ENCODE measurements around the gene SNAPC3. TPM values are rescaled to one million over a fixed set of nuclear protein-coding genes. Genes with fewer than 3 reads are reported as not detected.

Gene SNAPC3
- total and polyA plus RNA-seq, 2 of the 4 experiments (the other 2 are of a cell fraction) = 22.0 to 31.0 TPM

DNA sequence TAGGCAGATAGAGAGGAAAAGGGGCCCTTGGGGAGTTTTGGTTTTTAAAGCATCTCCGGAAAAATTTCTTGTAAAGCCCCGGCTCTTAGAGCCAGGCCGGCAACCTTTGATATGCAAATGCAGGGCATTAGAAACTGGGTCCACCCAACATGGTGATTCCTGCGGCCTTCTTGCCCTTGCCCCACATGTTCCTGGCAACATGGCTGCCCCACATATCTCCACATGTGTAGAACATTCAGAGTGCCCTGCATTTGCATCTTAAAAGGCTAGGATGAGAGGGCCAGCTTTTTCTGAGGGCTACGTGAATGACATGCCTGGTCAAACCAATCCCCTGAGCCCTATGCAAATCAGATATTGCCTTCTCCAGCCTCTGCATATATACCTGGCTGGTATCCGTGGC lies 5.0 kb upstream of the SNAPC3 start:
- dilution Hi-C loops (cut with HindIII; ENCODE audit: low sequenced_read_pairs, unreplicated experiment) (no loop called here), intact Hi-C loops (cut with micrococcal nuclease) (loop anchor here (1.0 kb wide), 2 partner anchors 139 to 206 kb away; no protein-coding TSS in a partner anchor), in situ Hi-C loops (cut with MboI; ENCODE audit: low sequenced_read_pairs) (loop anchor here (10.0 kb wide), 2 partner anchors 113 to 203 kb away; partner anchors contain the start of gene TTC39B)
- no peak overlapping the region for H3K18ac ChIP-seq (ENCODE audit: low read depth, low read length)
- no peak overlapping the region for H2AFZ ChIP-seq (replicated peaks; ENCODE audit: low read length, poor library complexity)
- ATAC-seq (ENCODE audit: low read depth) = no peak
- no peak overlapping the region for H2AK5ac ChIP-seq (ENCODE audit: low read depth, low read length)
- TF ChIP-seq RCOR1 (IDR thresholded peaks at IDR 0.05; ENCODE audit: insufficient replicate concordance, low read length) (no peak), BHLHE40 (IDR thresholded peaks at IDR 0.05; ENCODE audit: low read depth, low read length) (no peak), MAFK (IDR thresholded peaks at IDR 0.05; ENCODE audit: low read depth, low read length) (no peak)
- TF ChIP-seq, protein P1, sequence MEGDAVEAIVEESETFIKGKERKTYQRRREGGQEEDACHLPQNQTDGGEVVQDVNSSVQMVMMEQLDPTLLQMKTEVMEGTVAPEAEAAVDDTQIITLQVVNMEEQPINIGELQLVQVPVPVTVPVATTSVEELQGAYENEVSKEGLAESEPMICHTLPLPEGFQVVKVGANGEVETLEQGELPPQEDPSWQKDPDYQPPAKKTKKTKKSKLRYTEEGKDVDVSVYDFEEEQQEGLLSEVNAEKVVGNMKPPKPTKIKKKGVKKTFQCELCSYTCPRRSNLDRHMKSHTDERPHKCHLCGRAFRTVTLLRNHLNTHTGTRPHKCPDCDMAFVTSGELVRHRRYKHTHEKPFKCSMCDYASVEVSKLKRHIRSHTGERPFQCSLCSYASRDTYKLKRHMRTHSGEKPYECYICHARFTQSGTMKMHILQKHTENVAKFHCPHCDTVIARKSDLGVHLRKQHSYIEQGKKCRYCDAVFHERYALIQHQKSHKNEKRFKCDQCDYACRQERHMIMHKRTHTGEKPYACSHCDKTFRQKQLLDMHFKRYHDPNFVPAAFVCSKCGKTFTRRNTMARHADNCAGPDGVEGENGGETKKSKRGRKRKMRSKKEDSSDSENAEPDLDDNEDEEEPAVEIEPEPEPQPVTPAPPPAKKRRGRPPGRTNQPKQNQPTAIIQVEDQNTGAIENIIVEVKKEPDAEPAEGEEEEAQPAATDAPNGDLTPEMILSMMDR (conservative IDR thresholded peaks at IDR 0.05; ENCODE audit: low read depth, low read length) = no peak
- H3K4me3 ChIP-seq (ENCODE audit: insufficient read depth, low read depth, low read length) = no peak overlapping the region
- POLR2A ChIA-PET (ENCODE audit: unreplicated experiment) = no interaction called here
- BruUV-seq (replicated peaks) = no TSS peak
- no peak overlapping the region for H3K27ac ChIP-seq (ENCODE audit: insufficient read depth, low read length)
- no peak overlapping the region for H4K5ac ChIP-seq (ENCODE audit: low read depth, low read length)
- H3K23ac ChIP-seq (ENCODE audit: low read depth, low read length) = no peak overlapping the region
- no peak overlapping the region for H2BK120ac ChIP-seq (ENCODE audit: low read depth, low read length)
- no peak overlapping the region for H4K8ac ChIP-seq (ENCODE audit: low read depth in 2 of 2, low read length in 2 of 2)
- H2BK5ac ChIP-seq (ENCODE audit: low read depth, low read length, poor library complexity, severe bottlenecking) = no peak overlapping the region
- no peak overlapping the region for H4K91ac ChIP-seq (ENCODE audit: insufficient read depth, low read depth, low read length)
- H3K4ac ChIP-seq (ENCODE audit: low read depth, low read length) = no peak overlapping the region
- H2AK9ac ChIP-seq (replicated peaks; ENCODE audit: low read depth, low read length, poor library complexity) = no peak overlapping the region
- 100% methylated on average over 1 of the region's 6 CpGs; no CpG with 5 or more reads in 1 of the 2 experiments for WGBS, 2 experiments (ENCODE audit: extremely low coverage in 2 of 2, insufficient read length in 1 of 2)
- H2BK15ac ChIP-seq (ENCODE audit: low read depth, low read length) = no peak overlapping the region
- peaks cover 3% of the 10 kb centered on the region for H3K4me1 ChIP-seq (ENCODE audit: control insufficient read depth, insufficient read depth, low read length)
- no peaks in the 10 kb centered on the region for H4K20me1 ChIP-seq (ENCODE audit: insufficient read depth, low read length)
- no peaks in the 10 kb centered on the region for H3K27me3 ChIP-seq (ENCODE audit: control insufficient read depth, insufficient read depth, low read length)
- no peak for DNase-seq
- H3K79me1 ChIP-seq (ENCODE audit: low read depth in 1 of 2, low read length in 2 of 2) = peaks cover 4 to 6% of the 10 kb centered on the region in 2 experiments; a peak in 2 of 4 replicates
- H3K56ac ChIP-seq (ENCODE audit: extremely low read depth, insufficient read depth, low read length) = no peak overlapping the region
- no peaks in the 10 kb centered on the region for H3K9me3 ChIP-seq (ENCODE audit: control insufficient read depth, insufficient read depth, low read length)
- no peaks in the 10 kb centered on the region for H3K36me3 ChIP-seq (ENCODE audit: control insufficient read depth, insufficient read depth, low read length)
- H3K9me1 ChIP-seq (ENCODE audit: insufficient read depth, low read length) = peaks cover 5% of the 10 kb centered on the region; the same call in 1 of the 2 replicates
- H3K4me2 ChIP-seq (ENCODE audit: low read depth, low read length) = no peak overlapping the region
- CTCF ChIA-PET = no interaction called here
- H2BK20ac ChIP-seq (ENCODE audit: low read depth, low read length) = no peak overlapping the region
- no peak overlapping the region for H3K14ac ChIP-seq (replicated peaks; ENCODE audit: low read depth, low read length)
- H3K9ac ChIP-seq (ENCODE audit: low read depth, low read length) = no peak overlapping the region

Data from IMR-90 (cell line).